ENCODE measurements around the gene RANBP3L. TPM values are rescaled to one million over a fixed set of nuclear protein-coding genes. Genes with fewer than 3 reads are reported as not detected.

The RANBP3L gene
- total RNA-seq, 5 donors from 2014 or later (not counting 1 experiment from before 2014, with no cell fraction given) = not detected

GRCh38 chr5:36232533-36232932 is 69.2 kb downstream of the RANBP3L start:
- 94% methylated on average over 3 of the region's 3 CpGs for WGBS (ENCODE audit: insufficient coverage)

GRCh38 chr5:36230151-36230790 is 71.4 kb downstream of the RANBP3L start:
- no peak overlapping the region for H3K4me3 ChIP-seq (ENCODE audit: control insufficient read depth in 1 of 2, extremely low read depth in 1 of 2, low read length in 1 of 2)
- POLR2A ChIA-PET = interaction anchor here in 1 of 2 donors (0.5 kb wide), 1 partner anchor 317 kb away, joined by 3 read pairs; no protein-coding TSS in a partner anchor
- no peaks in the 10 kb centered on the region for H3K9me3 ChIP-seq
- CTCF ChIA-PET = interaction anchor here in 1 of 2 donors (0.6 kb wide), 2 partner anchors 17 to 260 kb away, joined by 3 to 10 read pairs; no protein-coding TSS in a partner anchor
- no peaks in the 10 kb centered on the region for H3K4me1 ChIP-seq (ENCODE audit: control insufficient read depth in 1 of 2, extremely low read depth in 1 of 2, insufficient read depth in 2 of 2, low read length in 2 of 2)
- DNase-seq = no peak
- H3K27me3 ChIP-seq (replicated peaks in 1 of 2; ENCODE audit: control insufficient read depth in 2 of 2, extremely low read depth in 1 of 2, insufficient read depth in 2 of 2, low read length in 1 of 2) = no peaks in the 10 kb centered on the region
- peaks cover 8 to 19% (median 10%) of the 10 kb centered on the region in 3 donors for H3K4me1 Mint-ChIP-seq
- peaks cover 0 to 7% of the 10 kb centered on the region in 2 donors for H3K36me3 ChIP-seq (ENCODE audit: control insufficient read depth in 2 of 2, extremely low read depth in 1 of 2, insufficient read depth in 1 of 2, low read length in 1 of 2)
- peaks cover 6% of the 10 kb centered on the region for H3K36me3 Mint-ChIP-seq
- no peak for ATAC-seq (replicated peaks in 1 of 4)
- H3K27me3 Mint-ChIP-seq = no peaks in the 10 kb centered on the region
- no peak overlapping the region for H3K27ac Mint-ChIP-seq
- WGBS (ENCODE audit: insufficient coverage) = no CpG with 5 or more reads among the region's 1 CpG
- no peak overlapping the region for H3K27ac ChIP-seq (ENCODE audit: low read length)
- no peak overlapping the region for H3K4me3 Mint-ChIP-seq
- no peaks in the 10 kb centered on the region for H3K9me3 Mint-ChIP-seq

More at GRCh38 chr5:36232533-36232932, 69.2 kb downstream of the RANBP3L start:
- Histone ChIP-seq H3K27ac (ENCODE audit: low read length) (no peak overlapping the region), H3K4me1 (ENCODE audit: control insufficient read depth in 1 of 2, extremely low read depth in 1 of 2, insufficient read depth in 2 of 2, low read length in 2 of 2) (no peaks in the 10 kb centered on the region), H3K27me3 (replicated peaks in 1 of 2; ENCODE audit: control insufficient read depth in 2 of 2, extremely low read depth in 1 of 2, insufficient read depth in 2 of 2, low read length in 1 of 2) (no peaks in the 10 kb centered on the region), H3K36me3 (ENCODE audit: control insufficient read depth in 2 of 2, extremely low read depth in 1 of 2, insufficient read depth in 1 of 2, low read length in 1 of 2) (no peaks in the 10 kb centered on the region), H3K9me3 (no peaks in the 10 kb centered on the region), H3K4me3 (ENCODE audit: control insufficient read depth in 1 of 2, extremely low read depth in 1 of 2, low read length in 1 of 2) (no peak overlapping the region)
- ChIA-PET POLR2A (no interaction called here), CTCF (interaction anchor here in 1 of 2 donors (1.1 kb wide), 1 partner anchor 11 kb away, joined by 3 read pairs; no protein-coding TSS in a partner anchor)
- no peak for DNase-seq
- H3K9me3 Mint-ChIP-seq = no peaks in the 10 kb centered on the region
- H3K27ac Mint-ChIP-seq = no peak overlapping the region
- H3K4me1 Mint-ChIP-seq = peaks cover 11 to 20% (median 18%) of the 10 kb centered on the region in 3 donors
- no peaks in the 10 kb centered on the region for H3K27me3 Mint-ChIP-seq
- no peak overlapping the region for H3K4me3 Mint-ChIP-seq
- ATAC-seq (replicated peaks in 1 of 4) = no peak
- H3K36me3 Mint-ChIP-seq = peaks cover 6% of the 10 kb centered on the region

- Mint-ChIP-seq H3K27me3 (no peaks in the 10 kb centered on the region), H3K27ac (no peak overlapping the region), H3K9me3 (no peaks in the 10 kb centered on the region), H3K4me1 (peaks cover 8 to 19% (median 10%) of the 10 kb centered on the region in 3 donors), H3K4me3 (no peak overlapping the region), H3K36me3 (peaks cover 6% of the 10 kb centered on the region)
- DNase-seq = no peak
- POLR2A ChIA-PET = interaction anchor here in 1 of 2 donors (0.6 kb wide), 1 partner anchor 73 kb away, joined by 3 read pairs; the partner anchor contains the start of gene RANBP3L
- no peak for ATAC-seq (replicated peaks in 1 of 4)
- CTCF ChIA-PET = no interaction called here
- H3K27ac ChIP-seq (ENCODE audit: low read length) = no peak overlapping the region
- no peaks in the 10 kb centered on the region for H3K27me3 ChIP-seq (replicated peaks in 1 of 2; ENCODE audit: control insufficient read depth in 2 of 2, extremely low read depth in 1 of 2, insufficient read depth in 2 of 2, low read length in 1 of 2)
- no peaks in the 10 kb centered on the region for H3K4me1 ChIP-seq (ENCODE audit: control insufficient read depth in 1 of 2, extremely low read depth in 1 of 2, insufficient read depth in 2 of 2, low read length in 2 of 2)
- WGBS (ENCODE audit: insufficient coverage) = 100% methylated on average over 1 of the region's 7 CpGs
- H3K4me3 ChIP-seq (ENCODE audit: control insufficient read depth in 1 of 2, extremely low read depth in 1 of 2, low read length in 1 of 2) = no peak overlapping the region
- no peaks in the 10 kb centered on the region for H3K9me3 ChIP-seq
- peaks cover 0 to 15% of the 10 kb centered on the region in 2 donors for H3K36me3 ChIP-seq (ENCODE audit: control insufficient read depth in 2 of 2, extremely low read depth in 1 of 2, insufficient read depth in 1 of 2, low read length in 1 of 2)
Observed at GRCh38 chr5:36228505-36228904, 73.2 kb downstream of the RANBP3L start.

- Mint-ChIP-seq H3K27me3 (no peaks in the 10 kb centered on the region), H3K4me3 (no peak overlapping the region), H3K27ac (no peak overlapping the region), H3K36me3 (no peaks in the 10 kb centered on the region), H3K9me3 (no peaks in the 10 kb centered on the region), H3K4me1 (peaks cover 3 to 9% (median 5%) of the 10 kb centered on the region in 3 donors)
- ATAC-seq (replicated peaks in 1 of 4) (no peak), DNase-seq (no peak)
- no peaks in the 10 kb centered on the region for H3K9me3 ChIP-seq
- POLR2A ChIA-PET = no interaction called here
- CTCF ChIA-PET = interaction anchor here (0.6 to 1.5 kb wide), 4 partner anchors 12 to 513 kb away, joined by 3 to 5 read pairs (median 3); partner anchors contain the start of gene NADK2 (in 1 of the 2)
- no peak overlapping the region for H3K27ac ChIP-seq (ENCODE audit: low read length)
- no peak overlapping the region for H3K4me3 ChIP-seq (ENCODE audit: control insufficient read depth in 1 of 2, extremely low read depth in 1 of 2, low read length in 1 of 2)
- no peaks in the 10 kb centered on the region for H3K27me3 ChIP-seq (replicated peaks in 1 of 2; ENCODE audit: control insufficient read depth in 2 of 2, extremely low read depth in 1 of 2, insufficient read depth in 2 of 2, low read length in 1 of 2)
- H3K36me3 ChIP-seq (ENCODE audit: control insufficient read depth in 2 of 2, extremely low read depth in 1 of 2, insufficient read depth in 1 of 2, low read length in 1 of 2) = peaks cover 0 to 19% of the 10 kb centered on the region in 2 donors
- H3K4me1 ChIP-seq (ENCODE audit: control insufficient read depth in 1 of 2, extremely low read depth in 1 of 2, insufficient read depth in 2 of 2, low read length in 2 of 2) = no peaks in the 10 kb centered on the region
Observed at GRCh38 chr5:36227046-36227445, 74.7 kb downstream of the RANBP3L start.

- no peaks in the 10 kb centered on the region for H3K27me3 ChIP-seq (replicated peaks in 1 of 2; ENCODE audit: control insufficient read depth in 2 of 2, extremely low read depth in 1 of 2, insufficient read depth in 2 of 2, low read length in 1 of 2)
- no peak overlapping the region for H3K4me3 ChIP-seq (ENCODE audit: control insufficient read depth in 1 of 2, extremely low read depth in 1 of 2, low read length in 1 of 2)
- no peaks in the 10 kb centered on the region for H3K4me1 Mint-ChIP-seq
- no peak overlapping the region for H3K27ac Mint-ChIP-seq
- H3K4me1 ChIP-seq (ENCODE audit: control insufficient read depth in 1 of 2, extremely low read depth in 1 of 2, insufficient read depth in 2 of 2, low read length in 2 of 2) = no peaks in the 10 kb centered on the region
- ATAC-seq (replicated peaks in 1 of 4) = no peak
- no peaks in the 10 kb centered on the region for H3K9me3 ChIP-seq
- DNase-seq = no peak
- POLR2A ChIA-PET = interaction anchor here in 1 of 2 donors (0.6 kb wide), 1 partner anchor 1207 kb away, joined by 12 read pairs; no protein-coding TSS in a partner anchor
- no peaks in the 10 kb centered on the region for H3K27me3 Mint-ChIP-seq
- no peak overlapping the region for H3K27ac ChIP-seq (ENCODE audit: low read length)
- no peaks in the 10 kb centered on the region for H3K9me3 Mint-ChIP-seq
- peaks cover 29% of the 10 kb centered on the region for H3K36me3 Mint-ChIP-seq
- 100% methylated on average over 1 of the region's 1 CpG for WGBS (ENCODE audit: insufficient coverage)
- no peak overlapping the region for H3K4me3 Mint-ChIP-seq
- CTCF ChIA-PET = no interaction called here
- H3K36me3 ChIP-seq (ENCODE audit: control insufficient read depth in 2 of 2, extremely low read depth in 1 of 2, insufficient read depth in 1 of 2, low read length in 1 of 2) = peaks cover 2 to 23% of the 10 kb centered on the region in 2 donors
Observed at GRCh38 chr5:36222620-36223019, 79.1 kb downstream of the RANBP3L start.

GRCh38 chr5:36217988-36218387 is 83.7 kb downstream of the RANBP3L start:
- Mint-ChIP-seq H3K4me1 (no peaks in the 10 kb centered on the region), H3K27me3 (no peaks in the 10 kb centered on the region), H3K36me3 (peaks cover 51% of the 10 kb centered on the region), H3K4me3 (no peak overlapping the region), H3K27ac (no peak overlapping the region), H3K9me3 (no peaks in the 10 kb centered on the region)
- 100% methylated on average over 1 of the region's 1 CpG for WGBS (ENCODE audit: insufficient coverage)
- no peaks in the 10 kb centered on the region for H3K27me3 ChIP-seq (replicated peaks in 1 of 2; ENCODE audit: control insufficient read depth in 2 of 2, extremely low read depth in 1 of 2, insufficient read depth in 2 of 2, low read length in 1 of 2)
- peaks cover 2 to 24% of the 10 kb centered on the region in 2 donors for H3K36me3 ChIP-seq (ENCODE audit: control insufficient read depth in 2 of 2, extremely low read depth in 1 of 2, insufficient read depth in 1 of 2, low read length in 1 of 2)
- ChIA-PET CTCF (interaction anchor here in 1 of 2 donors (1.2 kb wide), 1 partner anchor 11 kb away, joined by 3 read pairs; no protein-coding TSS in a partner anchor), POLR2A (interaction anchor here in 1 of 2 donors (0.7 kb wide), 1 partner anchor 65 kb away, joined by 5 read pairs; no protein-coding TSS in a partner anchor)
- no peaks in the 10 kb centered on the region for H3K4me1 ChIP-seq (ENCODE audit: control insufficient read depth in 1 of 2, extremely low read depth in 1 of 2, insufficient read depth in 2 of 2, low read length in 2 of 2)
- H3K4me3 ChIP-seq (ENCODE audit: control insufficient read depth in 1 of 2, extremely low read depth in 1 of 2, low read length in 1 of 2) = no peak overlapping the region
- DNase-seq (no peak), ATAC-seq (replicated peaks in 1 of 4) (no peak)
- no peaks in the 10 kb centered on the region for H3K9me3 ChIP-seq
- no peak overlapping the region for H3K27ac ChIP-seq (ENCODE audit: low read length)

Measured in T-cell (primary cell).